ENCODE results near the gene DLGAP4.

DLGAP4 gene

GRCh38 chr20:36439731-36440072 lies 133.6 kb downstream of the DLGAP4 start:
- Histone ChIP-seq H3K36me3 (ENCODE audit: control insufficient read depth in 1 of 2, insufficient read depth in 2 of 2, low read length in 2 of 2) (no peaks in the 10 kb centered on the region), H3K27ac (ENCODE audit: low read length) (no peak overlapping the region), H3K4me1 (ENCODE audit: control insufficient read depth in 1 of 2, insufficient read depth in 2 of 2, low read length in 2 of 2) (no peaks in the 10 kb centered on the region), H3K9me3 (ENCODE audit: control insufficient read depth in 1 of 2, low read length in 2 of 2) (no peaks in the 10 kb centered on the region), H3K4me3 (ENCODE audit: low read depth in 1 of 2, low read length in 2 of 2) (no peak overlapping the region), H3K27me3 (ENCODE audit: low read depth, low read length) (peaks cover 7% of the 10 kb centered on the region)

- no peaks in the 10 kb centered on the region for H3K4me1 ChIP-seq (ENCODE audit: control insufficient read depth in 1 of 2, insufficient read depth in 2 of 2, low read length in 2 of 2)
- no peak overlapping the region for H3K4me3 ChIP-seq (ENCODE audit: low read depth in 1 of 2, low read length in 2 of 2)
- H3K27me3 ChIP-seq (ENCODE audit: low read depth, low read length): peaks cover 7% of the 10 kb centered on the region
- H3K36me3 ChIP-seq (ENCODE audit: control insufficient read depth in 1 of 2, insufficient read depth in 2 of 2, low read length in 2 of 2): no peaks in the 10 kb centered on the region
- no peak overlapping the region for H3K27ac ChIP-seq (ENCODE audit: low read length)
- no peaks in the 10 kb centered on the region for H3K9me3 ChIP-seq (ENCODE audit: control insufficient read depth in 1 of 2, low read length in 2 of 2)
Observed at GRCh38 chr20:36440370-36441026, 134.4 kb downstream of the DLGAP4 start.

- Histone ChIP-seq H3K27ac (ENCODE audit: low read length) (no peak overlapping the region), H3K27me3 (ENCODE audit: low read depth, low read length) (peaks cover 7% of the 10 kb centered on the region), H3K4me1 (ENCODE audit: control insufficient read depth in 1 of 2, insufficient read depth in 2 of 2, low read length in 2 of 2) (no peaks in the 10 kb centered on the region), H3K9me3 (ENCODE audit: control insufficient read depth in 1 of 2, low read length in 2 of 2) (no peaks in the 10 kb centered on the region), H3K36me3 (ENCODE audit: control insufficient read depth in 1 of 2, insufficient read depth in 2 of 2, low read length in 2 of 2) (no peaks in the 10 kb centered on the region), H3K4me3 (ENCODE audit: low read depth in 1 of 2, low read length in 2 of 2) (no peak overlapping the region)
Observed at GRCh38 chr20:36441027-36441414, 134.9 kb downstream of the DLGAP4 start.

GRCh38 chr20:36441416-36441815 lies 135.3 kb downstream of the DLGAP4 start:
- H3K9me3 ChIP-seq (ENCODE audit: control insufficient read depth in 1 of 2, low read length in 2 of 2): no peaks in the 10 kb centered on the region
- H3K36me3 ChIP-seq (ENCODE audit: control insufficient read depth in 1 of 2, insufficient read depth in 2 of 2, low read length in 2 of 2): no peaks in the 10 kb centered on the region
- H3K27ac ChIP-seq (ENCODE audit: low read length): no peak overlapping the region
- H3K4me1 ChIP-seq (ENCODE audit: control insufficient read depth in 1 of 2, insufficient read depth in 2 of 2, low read length in 2 of 2): no peaks in the 10 kb centered on the region
- no peak overlapping the region for H3K4me3 ChIP-seq (ENCODE audit: low read depth in 1 of 2, low read length in 2 of 2)
- H3K27me3 ChIP-seq (ENCODE audit: low read depth, low read length): peaks cover 7% of the 10 kb centered on the region

- Histone ChIP-seq H3K27ac (ENCODE audit: low read length) (no peak overlapping the region), H3K36me3 (ENCODE audit: control insufficient read depth in 1 of 2, insufficient read depth in 2 of 2, low read length in 2 of 2) (no peaks in the 10 kb centered on the region), H3K4me1 (ENCODE audit: control insufficient read depth in 1 of 2, insufficient read depth in 2 of 2, low read length in 2 of 2) (no peaks in the 10 kb centered on the region), H3K9me3 (ENCODE audit: control insufficient read depth in 1 of 2, low read length in 2 of 2) (no peaks in the 10 kb centered on the region), H3K4me3 (ENCODE audit: low read depth in 1 of 2, low read length in 2 of 2) (no peak overlapping the region), H3K27me3 (ENCODE audit: low read depth, low read length) (no peaks in the 10 kb centered on the region)
Observed at GRCh38 chr20:36445847-36446246, 139.7 kb downstream of the DLGAP4 start.

- no peak overlapping the region for H3K27ac ChIP-seq (ENCODE audit: low read length)
Observed at GRCh38 chr20:36446557-36446956, 140.4 kb downstream of the DLGAP4 start.

GRCh38 chr20:36447101-36447500 lies 141.0 kb downstream of the DLGAP4 start:
- Histone ChIP-seq H3K9me3 (ENCODE audit: control insufficient read depth in 1 of 2, low read length in 2 of 2) (no peaks in the 10 kb centered on the region), H3K4me1 (ENCODE audit: control insufficient read depth in 1 of 2, insufficient read depth in 2 of 2, low read length in 2 of 2) (no peaks in the 10 kb centered on the region), H3K27ac (ENCODE audit: low read length) (no peak overlapping the region), H3K36me3 (ENCODE audit: control insufficient read depth in 1 of 2, insufficient read depth in 2 of 2, low read length in 2 of 2) (no peaks in the 10 kb centered on the region), H3K27me3 (ENCODE audit: low read depth, low read length) (no peaks in the 10 kb centered on the region), H3K4me3 (ENCODE audit: low read depth in 1 of 2, low read length in 2 of 2) (no peak overlapping the region)

More at GRCh38 chr20:36446557-36446956, 140.4 kb downstream of the DLGAP4 start:
- no peaks in the 10 kb centered on the region for H3K36me3 ChIP-seq (ENCODE audit: control insufficient read depth in 1 of 2, insufficient read depth in 2 of 2, low read length in 2 of 2)
- no peaks in the 10 kb centered on the region for H3K27me3 ChIP-seq (ENCODE audit: low read depth, low read length)
- H3K9me3 ChIP-seq (ENCODE audit: control insufficient read depth in 1 of 2, low read length in 2 of 2): no peaks in the 10 kb centered on the region
- no peak overlapping the region for H3K4me3 ChIP-seq (ENCODE audit: low read depth in 1 of 2, low read length in 2 of 2)
- H3K4me1 ChIP-seq (ENCODE audit: control insufficient read depth in 1 of 2, insufficient read depth in 2 of 2, low read length in 2 of 2): no peaks in the 10 kb centered on the region

GRCh38 chr20:36449663-36450062 lies 143.5 kb downstream of the DLGAP4 start:
- H3K4me3 ChIP-seq (ENCODE audit: low read depth in 1 of 2, low read length in 2 of 2): no peak overlapping the region
- no peaks in the 10 kb centered on the region for H3K9me3 ChIP-seq (ENCODE audit: control insufficient read depth in 1 of 2, low read length in 2 of 2)
- peaks cover 0 to 3% of the 10 kb centered on the region in 2 donors for H3K4me1 ChIP-seq (ENCODE audit: control insufficient read depth in 1 of 2, insufficient read depth in 2 of 2, low read length in 2 of 2)
- no peaks in the 10 kb centered on the region for H3K36me3 ChIP-seq (ENCODE audit: control insufficient read depth in 1 of 2, insufficient read depth in 2 of 2, low read length in 2 of 2)
- no peaks in the 10 kb centered on the region for H3K27me3 ChIP-seq (ENCODE audit: low read depth, low read length)
- H3K27ac ChIP-seq (ENCODE audit: low read length): no peak overlapping the region

- H3K4me3 ChIP-seq (ENCODE audit: low read depth in 1 of 2, low read length in 2 of 2): no peak overlapping the region
- no peaks in the 10 kb centered on the region for H3K36me3 ChIP-seq (ENCODE audit: control insufficient read depth in 1 of 2, insufficient read depth in 2 of 2, low read length in 2 of 2)
- no peaks in the 10 kb centered on the region for H3K27me3 ChIP-seq (ENCODE audit: low read depth, low read length)
- peaks cover 0 to 9% of the 10 kb centered on the region in 2 donors for H3K4me1 ChIP-seq (ENCODE audit: control insufficient read depth in 1 of 2, insufficient read depth in 2 of 2, low read length in 2 of 2)
- H3K27ac ChIP-seq (ENCODE audit: low read length): no peak overlapping the region
- H3K9me3 ChIP-seq (ENCODE audit: control insufficient read depth in 1 of 2, low read length in 2 of 2): no peaks in the 10 kb centered on the region
Observed at GRCh38 chr20:36454332-36454697, 148.2 kb downstream of the DLGAP4 start.

GRCh38 chr20:36454698-36455427 lies 148.7 kb downstream of the DLGAP4 start:
- H3K27me3 ChIP-seq (ENCODE audit: low read depth, low read length): no peaks in the 10 kb centered on the region
- H3K36me3 ChIP-seq (ENCODE audit: control insufficient read depth in 1 of 2, insufficient read depth in 2 of 2, low read length in 2 of 2): no peaks in the 10 kb centered on the region
- no peak overlapping the region for H3K27ac ChIP-seq (ENCODE audit: low read length)
- no peaks in the 10 kb centered on the region for H3K9me3 ChIP-seq (ENCODE audit: control insufficient read depth in 1 of 2, low read length in 2 of 2)
- peaks cover 0 to 9% of the 10 kb centered on the region in 2 donors for H3K4me1 ChIP-seq (ENCODE audit: control insufficient read depth in 1 of 2, insufficient read depth in 2 of 2, low read length in 2 of 2)
- H3K4me3 ChIP-seq (ENCODE audit: low read depth in 1 of 2, low read length in 2 of 2): no peak overlapping the region

GRCh38 chr20:36455972-36456625 lies 150.0 kb downstream of the DLGAP4 start:
- Histone ChIP-seq H3K27ac (ENCODE audit: low read length) (no peak overlapping the region), H3K4me3 (ENCODE audit: low read depth in 1 of 2, low read length in 2 of 2) (no peak overlapping the region), H3K4me1 (ENCODE audit: control insufficient read depth in 1 of 2, insufficient read depth in 2 of 2, low read length in 2 of 2) (peaks cover 0 to 15% of the 10 kb centered on the region in 2 donors), H3K36me3 (ENCODE audit: control insufficient read depth in 1 of 2, insufficient read depth in 2 of 2, low read length in 2 of 2) (no peaks in the 10 kb centered on the region), H3K27me3 (ENCODE audit: low read depth, low read length) (no peaks in the 10 kb centered on the region), H3K9me3 (ENCODE audit: control insufficient read depth in 1 of 2, low read length in 2 of 2) (no peaks in the 10 kb centered on the region)
